Measurements from ENCODE around the gene TDRD10. TPM values are rescaled to one million over a fixed set of nuclear protein-coding genes. Genes with fewer than 3 reads are reported as not detected.
A peak's percentile ranks its signal among the peaks of the same experiment; 100 is the strongest.

The TDRD10 gene
- total and polyA plus RNA-seq, 2 donors (not counting 1 experiment from before 2014, with no cell fraction given) = under 0.01 TPM; not detected in 1

- Histone ChIP-seq H4K20me1 (ENCODE audit: control insufficient read depth, extremely low read depth, insufficient read depth, low read length) (no peaks in the 10 kb centered on the region), H3K36me3 (ENCODE audit: control insufficient read depth, insufficient read depth, low read length) (peaks cover 10% of the 10 kb centered on the region), H3K4me3 (replicated peaks in 1 of 4; ENCODE audit: control extremely low read depth in 1 of 4, insufficient read depth in 1 of 4, low read depth in 3 of 4, low read length in 4 of 4) (no peak overlapping the region), H3K27ac (ENCODE audit: insufficient read depth, low read length) (no peak overlapping the region), H2AFZ (ENCODE audit: low read length) (no peak overlapping the region), H3K27me3 (ENCODE audit: control insufficient read depth, insufficient read depth, low read length) (no peaks in the 10 kb centered on the region), H3K4me2 (ENCODE audit: extremely low read depth, insufficient read depth, low read length) (no peak overlapping the region), H3K4me1 (ENCODE audit: control insufficient read depth, extremely low read depth, insufficient read depth, low read length) (no peaks in the 10 kb centered on the region), H3K79me2 (ENCODE audit: control insufficient read depth, insufficient read depth, low read length) (no peaks in the 10 kb centered on the region), H3K9me3 (ENCODE audit: control insufficient read depth, insufficient read depth, low read depth, low read length) (no peaks in the 10 kb centered on the region), H3K9ac (ENCODE audit: insufficient read depth, low read length) (no peak overlapping the region)
- no peak for TF ChIP-seq EZH2 (IDR thresholded peaks at IDR 0.05; ENCODE audit: low read length, missing control alignments)
- no peak for TF ChIP-seq CTCF (conservative IDR thresholded peaks at IDR 0.05 in 1 of 2, IDR thresholded peaks at IDR 0.05 in 1 of 2; ENCODE audit: low read depth in 1 of 2, low read length in 2 of 2)
- no peak for DNase-seq (ENCODE audit: low read depth in 2 of 2)
These were observed 75.5 kb downstream of the TDRD10 start for GRCh38 chr1:154577346-154578057.

DNA sequence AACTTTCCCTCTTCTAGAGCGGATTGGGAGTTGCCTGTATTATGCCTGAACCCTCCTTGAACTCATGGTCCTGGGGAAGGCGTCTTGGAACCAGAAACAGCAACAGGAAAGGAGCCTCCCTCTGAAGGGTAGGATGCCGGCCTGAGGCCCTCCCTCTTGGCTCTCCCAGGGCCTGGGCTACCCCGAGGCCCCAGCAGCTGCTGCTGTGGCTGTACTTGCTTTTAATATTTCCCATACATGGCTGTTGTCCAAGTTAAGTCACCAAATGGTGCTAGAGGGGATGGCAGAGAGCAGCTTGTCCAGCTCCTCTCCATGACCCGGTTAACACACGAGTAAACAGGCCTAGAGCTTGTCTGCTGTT, 76.0 kb downstream of the TDRD10 start:
- Histone ChIP-seq H3K27me3 (ENCODE audit: control insufficient read depth, insufficient read depth, low read length) (no peaks in the 10 kb centered on the region), H3K9me3 (ENCODE audit: control insufficient read depth, insufficient read depth, low read depth, low read length) (no peaks in the 10 kb centered on the region), H3K4me2 (ENCODE audit: extremely low read depth, insufficient read depth, low read length) (no peak overlapping the region), H4K20me1 (ENCODE audit: control insufficient read depth, extremely low read depth, insufficient read depth, low read length) (no peaks in the 10 kb centered on the region), H3K36me3 (ENCODE audit: control insufficient read depth, insufficient read depth, low read length) (peaks cover 13% of the 10 kb centered on the region), H2AFZ (ENCODE audit: low read length) (no peak overlapping the region), H3K9ac (ENCODE audit: insufficient read depth, low read length) (no peak overlapping the region), H3K79me2 (ENCODE audit: control insufficient read depth, insufficient read depth, low read length) (no peaks in the 10 kb centered on the region), H3K4me1 (ENCODE audit: control insufficient read depth, extremely low read depth, insufficient read depth, low read length) (no peaks in the 10 kb centered on the region), H3K27ac (ENCODE audit: insufficient read depth, low read length) (no peak overlapping the region), H3K4me3 (replicated peaks in 1 of 4; ENCODE audit: control extremely low read depth in 1 of 4, insufficient read depth in 1 of 4, low read depth in 3 of 4, low read length in 4 of 4) (no peak overlapping the region)
- no peak for TF ChIP-seq CTCF (conservative IDR thresholded peaks at IDR 0.05 in 1 of 2, IDR thresholded peaks at IDR 0.05 in 1 of 2; ENCODE audit: low read depth in 1 of 2, low read length in 2 of 2)
- no peak for TF ChIP-seq EZH2 (IDR thresholded peaks at IDR 0.05; ENCODE audit: low read length, missing control alignments)
- DNase-seq (ENCODE audit: low read depth in 2 of 2) = peak in 1 of 2 donors; percentile 40

DNA sequence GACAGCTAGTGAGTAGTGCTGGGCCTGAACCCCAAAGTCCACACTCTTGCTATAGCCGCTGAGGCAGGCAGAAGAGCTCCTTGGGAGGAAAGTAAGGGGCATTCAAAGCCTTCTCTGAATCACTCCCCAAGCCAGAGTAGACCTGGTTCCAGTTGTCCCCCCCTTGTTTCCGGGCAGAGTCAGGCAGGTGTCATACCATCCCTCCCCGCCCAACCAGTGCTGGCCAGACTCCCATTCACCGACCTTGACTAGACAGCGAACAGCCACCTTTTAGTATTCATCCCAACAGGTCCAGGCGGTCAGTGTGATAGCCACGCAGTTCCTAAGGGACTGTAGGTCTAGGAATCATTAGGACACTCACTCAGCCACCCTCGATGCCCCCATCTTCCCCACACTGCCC, 77.4 kb downstream of the TDRD10 start:
- Histone ChIP-seq H3K79me2 (ENCODE audit: control insufficient read depth, insufficient read depth, low read length) (no peaks in the 10 kb centered on the region), H3K36me3 (ENCODE audit: control insufficient read depth, insufficient read depth, low read length) (peaks cover 18% of the 10 kb centered on the region), H3K27me3 (ENCODE audit: control insufficient read depth, insufficient read depth, low read length) (no peaks in the 10 kb centered on the region), H3K4me3 (replicated peaks in 1 of 4; ENCODE audit: control extremely low read depth in 1 of 4, insufficient read depth in 1 of 4, low read depth in 3 of 4, low read length in 4 of 4) (no peak overlapping the region), H4K20me1 (ENCODE audit: control insufficient read depth, extremely low read depth, insufficient read depth, low read length) (no peaks in the 10 kb centered on the region), H3K4me1 (ENCODE audit: control insufficient read depth, extremely low read depth, insufficient read depth, low read length) (no peaks in the 10 kb centered on the region), H3K9ac (ENCODE audit: insufficient read depth, low read length) (no peak overlapping the region), H3K27ac (ENCODE audit: insufficient read depth, low read length) (no peak overlapping the region), H3K9me3 (ENCODE audit: control insufficient read depth, insufficient read depth, low read depth, low read length) (no peaks in the 10 kb centered on the region), H2AFZ (ENCODE audit: low read length) (no peak overlapping the region), H3K4me2 (ENCODE audit: extremely low read depth, insufficient read depth, low read length) (no peak overlapping the region)
- no peak for DNase-seq (ENCODE audit: low read depth in 2 of 2)
- TF ChIP-seq EZH2 (IDR thresholded peaks at IDR 0.05; ENCODE audit: low read length, missing control alignments) (no peak), CTCF (conservative IDR thresholded peaks at IDR 0.05 in 1 of 2, IDR thresholded peaks at IDR 0.05 in 1 of 2; ENCODE audit: low read depth in 1 of 2, low read length in 2 of 2) (no peak)

Data from fibroblast of lung (primary cell).